Immature natural killer cell (primary cell): ENCODE measurements around the gene BCR. TPM values are rescaled to one million over a fixed set of nuclear protein-coding genes. Genes with fewer than 3 reads are reported as not detected.
A peak's percentile ranks its signal among the peaks of the same experiment; 100 is the strongest.

Experiments used
- DNase-seq, 3 donors: peaks; one replicate each; pipeline ENCODE4 v3.0.0; 2022; ENCODE audit warnings: mixed read lengths in 1 of 3
- H3K27ac Mint-ChIP-seq, 6 donors: one replicate each; pipeline ENCODE4 v1.8.0; 2020; ENCODE audit warnings: mixed read lengths in 6 of 6, mild to moderate bottlenecking in 5 of 6, inconsistent platforms in 4 of 6, moderate library complexity in 3 of 6
- H3K27me3 Mint-ChIP-seq, 3 donors: one replicate each; pipeline ENCODE4 v1.8.0; 2020 to 2021; ENCODE audit warnings: low read depth in 3 of 3, mild to moderate bottlenecking in 3 of 3, mixed read lengths in 3 of 3, moderate library complexity in 3 of 3, inconsistent platforms in 1 of 3
- H3K36me3 Mint-ChIP-seq, 3 donors: one replicate each; pipeline ENCODE4 v1.8.0; 2020; ENCODE audit warnings: mixed read lengths in 3 of 3, inconsistent platforms in 2 of 3, mild to moderate bottlenecking in 2 of 3
- H3K4me1 Mint-ChIP-seq, 2 donors: one replicate each; pipeline ENCODE4 v1.8.0; 2020; ENCODE audit warnings: inconsistent platforms in 2 of 2, mild to moderate bottlenecking in 2 of 2, mixed read lengths in 2 of 2, moderate library complexity in 1 of 2
- H3K4me3 Mint-ChIP-seq, 5 donors: one replicate each; pipeline ENCODE4 v1.8.0; 2020; ENCODE audit warnings: mild to moderate bottlenecking in 5 of 5, mixed read lengths in 5 of 5, inconsistent platforms in 3 of 5, moderate library complexity in 3 of 5
- H3K9me3 Mint-ChIP-seq, 6 donors: one replicate each; pipeline ENCODE4 v1.8.0; 2020; ENCODE audit warnings: mild to moderate bottlenecking in 6 of 6, mixed read lengths in 6 of 6, inconsistent platforms in 4 of 6, moderate library complexity in 3 of 6
- polyA plus RNA-seq, 3 donors: library from polyadenylated mRNA; unstranded; fragments of 300-500 nt; fragmentation: Illumina TruSeq; gene quantifications; one replicate each; pipeline ENCODE4 v1.2.3, GENCODE V29; 2021

Gene BCR
- polyA plus RNA-seq, 3 donors from 2014 or later, result 4.1 to 12.5 (median 5.6) TPM

GRCh38 chr22:23229646-23230045, 49.3 kb downstream of the BCR start:
- H3K27ac Mint-ChIP-seq, result peak overlapping the region in 2 of 6 donors; percentile 60 to 69
- H3K36me3 Mint-ChIP-seq, result peaks cover 13 to 29% (median 26%) of the 10 kb centered on the region in 3 donors
- DNase-seq, result no peak
- H3K4me1 Mint-ChIP-seq, result peaks cover 67 to 92% of the 10 kb centered on the region in 2 donors
- H3K4me3 Mint-ChIP-seq, result no peak overlapping the region
- H3K9me3 Mint-ChIP-seq, result peaks cover 10 to 21% (median 17%) of the 10 kb centered on the region in 6 donors
- H3K27me3 Mint-ChIP-seq, result peaks cover under 1 to 7% (median 7%) of the 10 kb centered on the region in 3 donors

- H3K27me3 Mint-ChIP-seq, result peaks cover 7 to 13% (median 7%) of the 10 kb centered on the region in 3 donors
- no peak overlapping the region for H3K4me3 Mint-ChIP-seq
- DNase-seq, result no peak
- H3K9me3 Mint-ChIP-seq, result peaks cover 10 to 21% (median 17%) of the 10 kb centered on the region in 6 donors
- peaks cover 67 to 92% of the 10 kb centered on the region in 2 donors for H3K4me1 Mint-ChIP-seq
- H3K27ac Mint-ChIP-seq, result peak overlapping the region in 4 of 6 donors; percentile 31 to 69 (median 50)
- H3K36me3 Mint-ChIP-seq, result peaks cover 13 to 33% (median 26%) of the 10 kb centered on the region in 3 donors
Observed at GRCh38 chr22:23230348-23231068, 50.2 kb downstream of the BCR start.

DNA sequence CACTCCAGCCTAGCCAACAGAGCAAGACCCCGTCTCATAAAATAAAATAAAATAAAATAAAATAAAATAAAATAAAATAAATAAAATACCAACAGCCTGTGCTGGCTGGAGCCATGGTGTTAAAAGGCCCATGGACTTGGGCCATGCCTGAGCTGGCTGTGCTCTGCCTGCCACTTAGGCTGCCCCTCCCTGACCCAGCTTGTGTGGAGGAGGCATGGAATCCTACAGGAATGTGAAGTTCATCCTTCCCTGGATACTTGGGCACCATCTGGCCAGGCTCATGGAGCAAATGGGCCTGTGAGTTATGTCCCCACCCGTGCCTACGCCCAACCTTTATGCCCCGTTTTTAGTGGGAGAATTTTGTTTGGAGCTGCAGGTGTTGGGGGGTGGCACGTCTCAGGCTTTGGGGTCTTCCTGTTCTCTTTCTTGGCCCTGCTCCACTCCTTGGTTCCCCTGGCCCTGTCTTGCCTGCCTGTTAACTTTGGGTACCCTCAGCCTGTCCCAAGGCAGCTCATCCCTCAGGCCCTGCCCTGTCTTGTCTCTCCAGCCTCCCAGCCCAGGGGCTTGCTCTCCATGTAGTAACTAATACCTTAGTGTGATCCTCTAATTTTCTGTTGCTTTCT, 51.3 kb downstream of the BCR start:
- Mint-ChIP-seq H3K4me3 (no peak overlapping the region), H3K27me3 (peaks cover 7 to 10% (median 8%) of the 10 kb centered on the region in 3 donors), H3K9me3 (peaks cover 10 to 21% (median 17%) of the 10 kb centered on the region in 6 donors), H3K36me3 (peaks cover 13 to 33% (median 26%) of the 10 kb centered on the region in 3 donors), H3K27ac (no peak overlapping the region), H3K4me1 (peaks cover 67 to 92% of the 10 kb centered on the region in 2 donors)
- DNase-seq, result no peak

DNA sequence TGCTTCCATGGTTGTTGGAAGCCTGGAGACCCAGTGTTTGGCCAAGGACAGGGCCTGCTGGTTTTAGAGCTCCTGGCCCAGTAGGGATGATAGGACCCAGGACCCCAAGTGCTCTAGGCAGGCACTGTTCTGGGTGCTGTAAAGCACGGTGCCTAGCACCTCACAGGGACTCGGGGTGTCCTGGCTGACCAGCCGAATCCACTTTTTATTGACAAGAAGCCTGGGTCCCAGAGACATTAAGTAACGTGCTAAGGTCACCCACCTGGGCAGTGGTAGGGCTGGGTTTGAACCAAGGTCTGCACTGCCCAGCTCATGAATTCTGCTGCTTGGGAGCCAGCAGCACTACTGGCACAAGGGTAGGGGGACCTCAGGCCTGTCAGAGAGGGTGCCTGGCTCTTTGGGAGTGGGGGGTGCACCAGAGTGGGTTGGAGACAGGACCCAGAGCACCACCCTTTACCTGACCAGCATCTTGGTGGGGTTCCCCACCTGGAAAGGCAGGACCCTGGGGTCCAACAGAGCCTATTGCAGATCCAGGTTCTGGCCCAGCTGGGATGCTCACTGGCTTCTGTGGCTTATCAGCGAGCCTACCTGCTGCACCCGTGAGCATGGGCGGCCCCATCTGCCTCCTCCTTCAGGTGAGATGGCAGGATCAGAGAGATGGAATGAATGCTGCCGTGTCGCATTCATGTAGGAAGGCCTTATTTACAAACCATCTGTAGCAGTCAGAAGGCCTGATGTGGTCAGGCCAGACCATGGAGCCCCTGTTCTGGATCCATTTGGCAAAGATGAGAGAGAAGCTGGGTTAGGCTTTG, 52.0 kb downstream of the BCR start:
- peaks cover 10 to 21% (median 17%) of the 10 kb centered on the region in 6 donors for H3K9me3 Mint-ChIP-seq
- peaks cover 67 to 92% of the 10 kb centered on the region in 2 donors for H3K4me1 Mint-ChIP-seq
- peaks cover 13 to 31% (median 26%) of the 10 kb centered on the region in 3 donors for H3K36me3 Mint-ChIP-seq
- DNase-seq, result no peak
- no peak overlapping the region for H3K4me3 Mint-ChIP-seq
- H3K27me3 Mint-ChIP-seq, result peaks cover 7 to 10% (median 10%) of the 10 kb centered on the region in 3 donors
- H3K27ac Mint-ChIP-seq, result no peak overlapping the region

DNA sequence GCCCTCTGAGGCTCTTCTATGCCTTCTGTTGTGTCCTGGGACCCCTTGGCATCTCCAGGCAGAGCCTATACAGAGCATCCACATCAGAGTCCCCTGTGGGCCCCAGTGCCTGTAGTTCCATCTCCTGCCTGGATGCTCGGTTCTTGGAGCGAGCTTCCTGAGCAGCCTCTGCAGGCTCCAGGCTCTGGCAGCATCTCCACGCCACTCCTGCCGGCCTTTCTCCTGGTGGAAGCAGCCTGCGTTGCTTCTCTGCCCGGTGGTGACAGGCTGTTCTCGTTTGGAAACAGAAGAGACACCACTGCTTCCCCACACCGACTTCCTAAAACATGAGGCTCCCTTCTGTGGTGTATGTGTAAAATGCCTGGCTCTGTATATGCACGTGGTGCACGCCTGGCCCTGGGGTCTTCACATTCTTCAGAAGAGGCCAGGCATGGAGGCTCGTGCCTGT, 52.8 kb downstream of the BCR start:
- Mint-ChIP-seq H3K27ac (peak overlapping the region in 1 of 6 donors; percentile 3), H3K9me3 (peaks cover 10 to 20% (median 15%) of the 10 kb centered on the region in 6 donors), H3K4me3 (no peak overlapping the region), H3K36me3 (peaks cover 13 to 26% (median 21%) of the 10 kb centered on the region in 3 donors), H3K4me1 (peaks cover 69 to 92% of the 10 kb centered on the region in 2 donors), H3K27me3 (peaks cover 7 to 12% (median 10%) of the 10 kb centered on the region in 3 donors)
- no peak for DNase-seq

DNA sequence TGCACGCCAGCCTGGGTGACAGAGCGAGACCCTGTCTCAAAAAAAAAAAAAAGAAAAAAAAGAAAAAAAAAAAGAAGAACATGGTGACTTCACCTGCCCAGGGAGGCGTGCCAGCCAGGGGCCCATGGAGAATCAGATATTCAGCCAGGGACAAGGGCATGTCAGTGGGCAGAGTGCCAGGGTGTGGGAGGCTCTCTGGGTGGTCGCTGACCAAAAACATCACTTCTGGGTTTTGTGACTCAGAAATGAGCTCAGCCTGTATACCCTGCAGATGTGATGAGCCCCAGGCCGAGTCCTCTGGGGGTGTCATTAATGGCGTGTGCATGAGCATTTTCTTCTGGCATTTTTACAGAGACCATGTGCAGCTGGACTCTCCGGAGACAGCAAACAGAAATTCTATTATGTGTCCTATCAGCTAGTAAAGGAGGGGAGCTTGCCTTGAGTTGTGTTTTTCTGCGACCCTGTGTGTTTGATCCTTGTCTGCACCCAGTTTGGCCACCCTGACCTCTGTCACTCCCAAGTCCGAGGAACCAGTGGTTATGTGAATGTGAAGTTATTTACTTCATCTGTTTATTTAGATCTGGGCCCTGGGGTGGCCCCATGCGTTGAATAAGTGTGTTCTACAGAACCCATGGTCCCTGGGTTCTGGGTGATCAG, 53.6 kb downstream of the BCR start:
- H3K9me3 Mint-ChIP-seq, result peaks cover 5 to 14% (median 7%) of the 10 kb centered on the region in 6 donors
- DNase-seq, result no peak
- peaks cover 5 to 12% (median 10%) of the 10 kb centered on the region in 3 donors for H3K27me3 Mint-ChIP-seq
- H3K4me1 Mint-ChIP-seq, result peaks cover 77 to 92% of the 10 kb centered on the region in 2 donors
- peak overlapping the region; percentile 16 to 69 (median 46) for H3K4me3 Mint-ChIP-seq
- peaks cover 9 to 19% (median 14%) of the 10 kb centered on the region in 3 donors for H3K36me3 Mint-ChIP-seq
- H3K27ac Mint-ChIP-seq, result peak overlapping the region in 5 of 6 donors; percentile 23 to 81 (median 74)

- peaks cover 82 to 91% of the 10 kb centered on the region in 2 donors for H3K4me1 Mint-ChIP-seq
- peak overlapping the region in 5 of 6 donors; percentile 56 to 81 (median 75) for H3K27ac Mint-ChIP-seq
- H3K27me3 Mint-ChIP-seq, result peaks cover 3 to 12% (median 10%) of the 10 kb centered on the region in 3 donors
- H3K36me3 Mint-ChIP-seq, result peaks cover 4 to 13% (median 6%) of the 10 kb centered on the region in 3 donors
- H3K4me3 Mint-ChIP-seq, result peak overlapping the region; percentile 27 to 69 (median 54)
- peaks cover 0 to 7% (median under 1%) of the 10 kb centered on the region in 6 donors for H3K9me3 Mint-ChIP-seq
- peak; percentile 38 to 57 (median 55) for DNase-seq
Observed at GRCh38 chr22:23234409-23235161, 54.3 kb downstream of the BCR start.

- peaks cover 3 to 12% (median 10%) of the 10 kb centered on the region in 3 donors for H3K27me3 Mint-ChIP-seq
- H3K4me3 Mint-ChIP-seq, result peak overlapping the region; percentile 27 to 69 (median 46)
- no peak for DNase-seq
- no peaks in the 10 kb centered on the region for H3K9me3 Mint-ChIP-seq
- H3K27ac Mint-ChIP-seq, result peak overlapping the region in 5 of 6 donors; percentile 17 to 81 (median 75)
- peaks cover 0 to 5% (median 0%) of the 10 kb centered on the region in 3 donors for H3K36me3 Mint-ChIP-seq
- H3K4me1 Mint-ChIP-seq, result peaks cover 81 to 89% of the 10 kb centered on the region in 2 donors
Observed at GRCh38 chr22:23235425-23235824, 55.1 kb downstream of the BCR start.

DNA sequence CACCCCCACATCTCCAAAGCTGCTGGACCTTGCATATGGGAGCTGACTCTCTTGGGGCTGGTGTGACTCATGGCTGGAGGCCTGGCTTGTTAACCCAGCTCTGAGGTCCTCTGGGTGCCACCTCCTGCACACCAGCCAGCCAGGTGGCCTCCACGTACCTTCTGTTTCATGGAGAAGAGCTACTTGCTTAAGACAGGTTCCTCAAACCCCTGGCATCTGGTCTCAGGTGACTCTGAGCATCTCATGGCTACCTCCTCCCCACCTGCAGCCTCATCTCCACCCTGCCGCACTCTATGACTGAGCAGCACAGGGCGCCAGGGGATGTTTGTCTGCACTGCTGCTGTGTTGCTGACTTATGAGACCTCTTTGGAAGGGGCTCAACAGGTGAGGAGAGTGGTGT, 55.7 kb downstream of the BCR start:
- DNase-seq, result no peak
- peak overlapping the region in 1 of 5 donors; percentile 19 for H3K4me3 Mint-ChIP-seq
- H3K4me1 Mint-ChIP-seq, result peaks cover 85 to 90% of the 10 kb centered on the region in 2 donors
- H3K9me3 Mint-ChIP-seq, result no peaks in the 10 kb centered on the region
- peaks cover 3 to 13% (median 12%) of the 10 kb centered on the region in 3 donors for H3K27me3 Mint-ChIP-seq
- H3K36me3 Mint-ChIP-seq, result peaks cover 0 to 8% (median 0%) of the 10 kb centered on the region in 3 donors
- peak overlapping the region; percentile 17 to 83 (median 74) for H3K27ac Mint-ChIP-seq

DNA sequence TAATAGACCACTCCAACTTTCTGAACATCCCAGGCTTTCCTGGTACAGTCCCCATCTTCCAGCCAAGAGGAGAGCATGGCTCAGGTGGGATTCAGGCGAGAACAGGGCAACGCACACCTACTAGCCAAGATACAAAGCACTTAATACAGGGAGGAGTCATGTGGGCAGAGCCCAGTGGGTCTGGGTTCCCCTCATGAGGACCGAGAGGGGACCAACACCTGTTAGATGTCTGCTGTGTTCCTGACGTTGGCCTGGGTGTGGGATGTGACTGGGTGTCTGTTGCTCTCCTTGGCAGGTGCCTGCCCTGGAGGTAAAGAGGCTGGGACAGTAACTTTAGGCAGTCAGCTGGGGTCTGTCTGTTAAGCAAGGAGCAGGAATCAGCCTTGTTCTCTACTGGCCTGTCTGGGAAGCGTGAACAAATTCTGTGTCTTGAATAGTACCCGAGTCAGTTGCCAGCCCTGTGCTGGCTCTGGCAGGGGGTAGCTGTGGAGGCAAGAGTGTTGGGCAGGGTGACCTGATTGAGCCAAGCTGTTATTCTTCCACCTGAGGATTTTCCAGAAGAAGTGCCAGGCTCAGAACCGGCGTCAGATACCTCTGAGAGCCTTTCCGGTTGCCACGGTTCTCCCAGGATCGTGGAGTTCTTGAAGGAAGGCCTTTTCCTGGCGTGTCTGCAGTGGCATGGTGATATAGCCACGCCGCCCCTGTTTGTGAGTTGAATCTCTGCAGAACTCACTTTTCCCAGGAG, 56.3 kb downstream of the BCR start:
- Mint-ChIP-seq H3K36me3 (peaks cover 0 to 8% (median 0%) of the 10 kb centered on the region in 3 donors), H3K27me3 (peaks cover 3 to 16% (median 12%) of the 10 kb centered on the region in 3 donors), H3K4me1 (peaks cover 88 to 95% of the 10 kb centered on the region in 2 donors), H3K4me3 (peak overlapping the region in 2 of 5 donors; percentile 19 to 23), H3K9me3 (no peaks in the 10 kb centered on the region), H3K27ac (peak overlapping the region; percentile 13 to 83 (median 74))
- DNase-seq, result no peak

DNA sequence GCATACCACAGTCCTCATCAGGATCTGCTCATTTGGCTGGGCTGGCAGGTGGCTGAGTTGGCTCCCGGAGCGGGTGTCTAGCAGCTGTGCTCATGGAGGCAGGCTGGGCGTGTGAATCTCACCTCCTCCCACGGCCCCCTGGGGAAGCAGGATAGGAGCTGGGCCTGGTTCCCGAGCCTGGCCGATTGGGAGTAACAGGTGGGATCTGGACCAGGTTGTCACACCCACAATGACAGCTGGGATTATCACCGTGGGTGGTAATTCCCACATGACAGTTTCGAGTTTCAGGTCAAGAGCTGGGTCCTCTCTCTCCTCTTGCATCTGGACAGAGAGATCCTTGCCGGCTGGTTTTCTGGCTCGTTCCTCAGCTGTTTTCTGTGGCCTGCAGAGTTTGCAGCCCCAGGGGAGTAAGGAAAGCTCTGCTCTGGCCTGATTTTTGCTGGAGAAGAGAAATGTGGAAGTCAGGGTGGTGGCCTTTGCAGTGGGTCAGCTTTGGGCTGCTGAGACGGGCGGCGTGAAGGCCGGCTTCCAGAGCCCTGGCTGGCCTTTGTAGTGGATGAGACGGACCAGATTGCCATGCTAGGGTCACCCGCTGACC, 57.0 kb downstream of the BCR start:
- Mint-ChIP-seq H3K4me3 (peak overlapping the region in 4 of 5 donors; percentile 12 to 61 (median 46)), H3K9me3 (no peaks in the 10 kb centered on the region), H3K4me1 (peaks cover 91 to 97% of the 10 kb centered on the region in 2 donors), H3K27me3 (peaks cover 3 to 16% (median 12%) of the 10 kb centered on the region in 3 donors), H3K27ac (peak overlapping the region; percentile 12 to 75 (median 54)), H3K36me3 (peaks cover 0 to 8% (median 0%) of the 10 kb centered on the region in 3 donors)
- no peak for DNase-seq
